WI38 (cell line): Measurements from ENCODE around the gene WWC2.

Experiments
- H3K4me3 ChIP-seq: 2 replicates; pipeline ENCODE4 v1.5.1; 2011; ENCODE audit warnings: low read depth, mild to moderate bottlenecking, control low read depth, low read length
- CTCF ChIP-seq: IDR thresholded peaks from 2 replicates; pipeline ENCODE4 v1.5.1; 2012; ENCODE audit warnings: low read depth, mild to moderate bottlenecking, control low read depth, low read length

Gene WWC2

GRCh38 chr4:183263787-183264386, 164.8 kb downstream of the WWC2 start:
- TF ChIP-seq CTCF = no peak
- H3K4me3 ChIP-seq = no peak overlapping the region

- no peak for TF ChIP-seq CTCF
- H3K4me3 ChIP-seq = no peak overlapping the region
Observed at GRCh38 chr4:183264614-183265013, 165.6 kb downstream of the WWC2 start.

GRCh38 chr4:183266371-183266770, 167.3 kb downstream of the WWC2 start:
- H3K4me3 ChIP-seq = no peak overlapping the region
- TF ChIP-seq CTCF = no peak

GRCh38 chr4:183268556-183268955, 169.5 kb downstream of the WWC2 start:
- no peak for TF ChIP-seq CTCF
- H3K4me3 ChIP-seq = no peak overlapping the region

GRCh38 chr4:183272384-183272783, 173.3 kb downstream of the WWC2 start:
- H3K4me3 ChIP-seq = no peak overlapping the region
- TF ChIP-seq CTCF = no peak

GRCh38 chr4:183276106-183276505, 177.0 kb downstream of the WWC2 start:
- H3K4me3 ChIP-seq = no peak overlapping the region
- no peak for TF ChIP-seq CTCF

GRCh38 chr4:183284258-183284785, 185.3 kb downstream of the WWC2 start:
- H3K4me3 ChIP-seq = no peak overlapping the region
- TF ChIP-seq CTCF = no peak
